CD4-positive, alpha-beta T cell treated with Interferon gamma for 1 hour (primary cell): ENCODE results near the gene CSNK1G1.
"Not testable (repeated sequence)": the region's sequence is repeated elsewhere in the genome, so short reads cannot be mapped to it uniquely, and the experiment has no call there.

Experiments
- DNase-seq: peaks from one replicate; pipeline ENCODE4 v3.0.0-alpha.2; 2020

Gene CSNK1G1

GRCh38 chr15:64355944-64356709 is at the start of gene CSNK1G1:
CSNK1G1 (minus strand) TSS chr15:64356173; CDS start chr15:64300499, 55,674 bp downstream.
- DNase-seq = peak; percentile 93

- DNase-seq = no peak
These were observed 44.6 kb upstream of the CSNK1G1 start for GRCh38 chr15:64400583-64400982.

GRCh38 chr15:64398575-64398974 is 42.6 kb upstream of the CSNK1G1 start:
- no peak for DNase-seq

DNA sequence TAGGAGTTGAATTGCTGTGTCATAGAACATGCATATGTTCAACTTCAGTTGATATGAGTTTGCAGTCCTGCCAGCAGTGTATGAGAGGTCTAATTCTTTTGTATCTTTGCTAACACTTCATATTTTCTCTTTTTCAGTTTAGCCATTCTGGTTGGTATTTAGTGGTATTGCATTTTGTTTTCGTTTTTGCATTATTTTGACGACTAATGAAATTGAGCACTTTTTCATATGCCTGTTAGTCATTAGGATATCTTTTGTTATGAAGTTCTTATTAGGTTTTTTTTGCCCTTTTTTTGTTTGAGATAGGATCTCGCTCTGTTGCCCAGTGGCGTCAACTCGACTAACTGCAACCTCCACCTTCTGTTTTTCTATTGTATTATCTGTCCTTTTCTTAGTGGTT is 40.8 kb upstream of the CSNK1G1 start:
- DNase-seq = no peak

DNA sequence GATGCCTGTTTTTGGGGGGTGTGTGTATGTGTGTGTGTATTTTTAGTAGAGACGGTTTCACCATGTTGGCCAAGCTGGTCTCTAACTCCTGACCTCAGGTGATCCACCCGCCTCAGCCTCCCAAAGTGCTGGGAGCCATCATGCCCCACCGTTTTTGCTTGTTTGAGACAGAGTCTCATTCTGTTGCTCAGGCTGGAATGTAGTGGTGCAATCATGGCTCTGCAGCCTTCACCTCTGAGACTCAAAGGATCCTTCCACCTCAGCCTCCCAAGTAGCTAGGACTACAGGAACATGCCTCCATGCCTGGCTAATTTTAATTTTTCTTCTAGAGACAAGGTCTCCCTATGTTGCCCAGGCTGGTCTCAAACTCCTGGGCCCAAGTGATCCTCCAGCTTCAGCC is 36.5 kb upstream of the CSNK1G1 start:
- not testable (repeated sequence) for DNase-seq

GRCh38 chr15:64389036-64389435 is 33.1 kb upstream of the CSNK1G1 start:
- no peak for DNase-seq

- DNase-seq = peak; percentile 95
These were observed 31.7 kb upstream of the CSNK1G1 start, which contains the start of gene TRIP4 for GRCh38 chr15:64387562-64388168. TRIP4 (plus strand) TSS chr15:64387836; CDS start chr15:64387864, 28 bp downstream.

- DNase-seq = no peak
These were observed 30.3 kb upstream of the CSNK1G1 start for GRCh38 chr15:64386291-64386690.

DNA sequence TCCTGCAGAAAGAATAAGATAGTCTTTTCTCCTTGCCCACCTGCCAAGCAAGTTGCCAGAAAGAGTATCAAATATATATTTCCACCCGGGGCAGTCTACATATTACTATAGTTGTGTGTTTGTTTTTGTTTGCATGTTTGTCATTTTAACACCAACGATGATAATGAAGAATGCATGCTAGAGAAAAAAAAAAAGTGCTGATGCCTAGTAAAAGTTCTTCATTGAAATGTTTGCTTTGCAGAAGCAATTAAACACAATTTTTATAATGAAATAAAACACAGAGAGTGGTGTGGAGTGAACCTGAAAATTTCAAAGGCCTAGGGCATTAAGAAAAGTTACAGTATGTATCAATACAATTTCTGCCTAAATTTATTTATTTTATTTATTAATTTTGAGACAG is 27.8 kb upstream of the CSNK1G1 start:
- DNase-seq = no peak

- peak; percentile 89 for DNase-seq
These were observed 25.2 kb upstream of the CSNK1G1 start, which contains the start of gene PCLAF for GRCh38 chr15:64381000-64381751. PCLAF (minus strand) TSS chr15:64381441; CDS start chr15:64381371, 70 bp downstream.

- not testable (repeated sequence) for DNase-seq
These were observed 24.3 kb upstream of the CSNK1G1 start for GRCh38 chr15:64380130-64380870.

GRCh38 chr15:64379216-64379960 is 23.4 kb upstream of the CSNK1G1 start:
- DNase-seq = no peak

DNA sequence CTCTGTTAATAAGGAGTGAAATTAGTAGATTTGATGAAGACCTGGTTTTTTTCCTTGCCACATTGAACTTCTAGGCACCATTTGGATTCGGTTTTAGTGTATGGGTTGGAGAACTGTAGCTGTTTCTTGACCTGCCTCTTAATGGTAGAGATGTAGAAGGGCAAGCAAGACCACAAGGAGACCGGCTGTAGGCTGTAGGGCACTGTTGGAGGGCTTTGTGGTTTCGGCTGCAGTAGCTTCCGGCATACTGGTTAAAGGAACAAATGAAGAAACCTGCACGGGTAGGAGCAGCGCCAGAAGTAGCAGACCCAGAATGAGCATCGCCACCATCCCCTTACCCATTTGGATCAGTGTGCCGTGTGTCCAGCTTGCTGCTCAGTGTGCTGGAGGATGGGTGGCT is 17.4 kb upstream of the CSNK1G1 start:
- no peak for DNase-seq

DNA sequence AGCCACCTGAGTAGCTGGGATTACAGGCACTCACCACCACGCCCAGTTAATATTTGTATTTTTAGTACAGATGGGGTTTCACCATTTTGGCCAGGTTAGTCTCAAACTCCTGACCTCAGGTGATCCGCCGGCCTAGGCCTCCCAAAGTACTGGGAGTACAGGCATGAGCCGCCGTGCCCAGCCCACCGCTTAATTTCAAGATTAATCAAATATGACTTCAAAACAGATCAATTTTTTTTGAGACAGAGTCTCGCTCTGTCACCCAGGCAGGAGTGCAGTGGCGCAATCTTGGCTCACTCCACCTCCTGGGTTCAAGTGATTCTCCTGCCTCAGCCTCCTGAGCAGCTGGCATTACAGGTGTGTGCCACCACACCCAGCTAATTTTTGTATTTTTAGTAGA is 15.4 kb upstream of the CSNK1G1 start:
- DNase-seq = not testable (repeated sequence)

DNA sequence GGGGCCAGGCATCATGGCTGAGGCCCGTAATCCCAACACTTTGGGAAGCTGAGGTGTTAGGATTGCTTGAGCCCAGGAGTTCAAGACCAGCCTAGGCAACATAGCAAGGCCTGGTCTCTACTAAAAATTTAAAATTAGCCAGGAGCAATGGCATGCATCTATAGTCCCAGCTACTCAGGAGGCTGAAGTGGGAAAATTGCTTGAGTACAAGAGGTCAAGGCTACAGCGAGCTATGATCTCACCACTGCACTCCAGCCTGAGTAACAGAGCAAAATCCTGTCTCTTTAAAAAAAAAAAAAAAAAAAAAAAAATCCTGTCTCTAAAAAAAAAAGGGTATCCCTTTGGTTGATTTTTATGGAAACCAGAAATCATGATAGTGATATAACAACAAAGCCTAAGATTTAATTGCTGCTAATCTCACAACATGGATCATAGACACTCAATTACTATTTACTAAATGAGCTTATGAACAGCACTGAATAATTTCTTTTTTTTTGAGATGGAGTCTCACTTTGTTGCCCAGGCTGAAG is 13.2 kb upstream of the CSNK1G1 start:
- no peak for DNase-seq

DNA sequence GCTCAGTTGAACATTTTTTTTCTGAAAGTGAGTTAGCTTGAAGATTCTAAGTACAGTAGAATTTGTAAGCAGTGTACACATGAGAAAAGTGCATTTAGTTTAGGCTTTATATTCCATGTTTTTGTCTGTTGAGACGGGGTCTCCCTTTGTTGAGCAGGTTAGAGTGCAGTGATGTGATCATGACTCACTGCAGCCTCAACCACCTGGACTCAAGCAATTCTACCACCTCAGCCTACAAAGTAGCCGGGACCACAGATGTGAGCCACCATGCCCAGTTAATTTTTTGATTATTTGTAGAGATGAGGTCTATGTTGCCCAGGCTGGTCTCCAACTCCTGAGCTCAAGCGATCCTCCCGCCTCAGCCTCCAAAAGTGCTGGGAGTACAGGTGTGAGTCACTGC is 5.3 kb upstream of the CSNK1G1 start:
- DNase-seq = no peak

DNA sequence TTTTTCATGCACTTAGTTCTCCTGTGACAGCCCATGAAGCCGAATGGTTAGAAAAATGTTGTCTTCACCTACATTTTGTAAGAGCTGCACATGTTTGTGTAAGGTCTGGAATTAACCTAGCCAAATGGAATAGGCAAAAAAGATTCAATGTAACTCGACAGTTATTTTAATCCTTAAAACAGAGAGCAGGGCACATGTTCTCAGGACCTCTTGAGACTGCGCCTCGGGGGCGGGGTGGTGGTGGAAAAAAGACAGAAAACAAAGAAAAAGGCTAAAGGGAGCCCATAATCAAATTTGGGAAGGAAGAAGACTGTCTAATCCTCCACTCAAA is 702 bp upstream of the CSNK1G1 start:
- no peak for DNase-seq

- no peak for DNase-seq
These were observed 527 bp downstream of the CSNK1G1 start for GRCh38 chr15:64355348-64355943.

GRCh38 chr15:64354688-64355344 is 1.2 kb downstream of the CSNK1G1 start:
- no peak for DNase-seq

GRCh38 chr15:64351265-64351664 is 4.7 kb downstream of the CSNK1G1 start:
- DNase-seq = no peak

GRCh38 chr15:64349375-64349774 is 6.6 kb downstream of the CSNK1G1 start:
- DNase-seq = no peak
